Endothelial cell of umbilical vein (primary cell): ENCODE results near the gene TJP1. TPM values are rescaled to one million over a fixed set of nuclear protein-coding genes. Genes with fewer than 3 reads are reported as not detected.

Experiments used
- Bru-seq: library from RNA; stranded (reverse); fragments of 400-500 nt; gene quantifications from one replicate; lab custom pipeline; 2021; lab: Mats Ljungman, UMichigan
- BruChase-seq, 2 experiments: library from RNA; stranded (reverse); fragments of 400-500 nt; gene quantifications; one replicate each; lab custom pipeline; 2021; lab: Mats Ljungman, UMichigan
- BruUV-seq: library from RNA; stranded (reverse); fragments of 400-500 nt; replicated peaks from 2 replicates; lab custom pipeline; 2021; lab: Mats Ljungman, UMichigan
- CTCF ChIA-PET: fragments of 300-600, 350-600 bp; sonication (Branson Sonifier 250); formaldehyde crosslinking; loops from one replicate; lab custom pipeline; 2021; ENCODE audit warnings: antibody characterized with exemption, inconsistent platforms; lab: Charles Lee
- POLR2A ChIA-PET: fragments of 300-600, 350-600 bp; sonication (Branson Sonifier 250); formaldehyde crosslinking; loops from one replicate; lab custom pipeline; 2021; ENCODE audit warnings: antibody characterized with exemption, inconsistent platforms; lab: Charles Lee
- DNase-seq: peaks from one replicate; pipeline ENCODE4 v3.0.0-alpha.2; 2011; ENCODE audit warnings: low read depth, low spot score
- FAIRE-seq: peaks from 2 replicates; lab custom pipeline; 2011; peaks lifted over from hg19 to GRCh38; lab: Jason Lieb, UNC
- H2AFZ ChIP-seq: 2 replicates; pipeline ENCODE4 v1.6.0; 2012; ENCODE audit warnings: low read depth, low read length, control low read depth, inconsistent platforms
- H3K27ac ChIP-seq: 2 replicates; pipeline ENCODE4 v1.5.1; 2011; ENCODE audit warnings: low read depth, mild to moderate bottlenecking, control low read depth, low read length, moderate library complexity; ENCODE audit not compliant: insufficient read depth
- H3K27me3 ChIP-seq, 2 experiments: 2 replicates each; pipeline versions ENCODE4 v1.6.0 to v1.6.1; 2011; ENCODE audit warnings: low read length in 2 of 2, mixed read lengths in 1 of 2; ENCODE audit not compliant: control insufficient read depth in 2 of 2, insufficient read depth in 2 of 2
- H3K36me3 ChIP-seq, 2 experiments: 2 replicates in 1 of 2; 3 replicates in 1 of 2; pipeline ENCODE4 v1.5.1; 2011; ENCODE audit warnings: low read length in 2 of 2, mild to moderate bottlenecking in 1 of 2, moderate library complexity in 1 of 2; ENCODE audit not compliant: control insufficient read depth in 2 of 2, insufficient read depth in 2 of 2; ENCODE audit errors: extremely low read depth in 1 of 2
- H3K4me1 ChIP-seq: 3 replicates; pipeline ENCODE4 v1.5.1; 2011; ENCODE audit warnings: mild to moderate bottlenecking, low read length; ENCODE audit not compliant: control insufficient read depth, insufficient read depth; ENCODE audit errors: extremely low read depth
- H3K4me2 ChIP-seq: 2 replicates; pipeline ENCODE4 v1.6.1; 2011; ENCODE audit warnings: low read length, control low read depth, mixed read lengths; ENCODE audit not compliant: insufficient read depth
- H3K4me3 ChIP-seq, 3 experiments: fragments of 200-600 bp in 1 of 3; sonication (generic), shearing (Covaris generic) in 1 of 3; replicated peaks in 1 of 3; 2 replicates each; pipeline ENCODE4 v1.5.1; 2011 to 2016; ENCODE audit warnings: control low read depth in 3 of 3, low read length in 3 of 3, mild to moderate bottlenecking in 2 of 3, inconsistent platforms in 1 of 3, low read depth in 1 of 3, moderate library complexity in 1 of 3; ENCODE audit not compliant: insufficient read depth in 1 of 3
- H3K79me2 ChIP-seq: 2 replicates; pipeline ENCODE4 v1.6.0; 2012; ENCODE audit warnings: low read length, inconsistent platforms; ENCODE audit not compliant: control insufficient read depth, insufficient read depth
- H3K9ac ChIP-seq: replicated peaks from 2 replicates; pipeline ENCODE3; 2011; ENCODE audit warnings: low read length, control low read depth; ENCODE audit not compliant: insufficient read depth; ENCODE audit errors: extremely low read depth
- H3K9me1 ChIP-seq: replicated peaks from 3 replicates; pipeline ENCODE4 v1.6.0; 2011; ENCODE audit warnings: mild to moderate bottlenecking, low read length; ENCODE audit not compliant: control insufficient read depth, insufficient read depth; ENCODE audit errors: extremely low read depth
- H3K9me3 ChIP-seq: replicated peaks from 2 replicates; pipeline ENCODE4 v1.5.1; 2012; ENCODE audit warnings: low read length, inconsistent platforms; ENCODE audit not compliant: control insufficient read depth, insufficient read depth
- H4K20me1 ChIP-seq: replicated peaks from 2 replicates; pipeline ENCODE3; 2011; ENCODE audit warnings: mild to moderate bottlenecking, low read length; ENCODE audit not compliant: control insufficient read depth, insufficient read depth; ENCODE audit errors: extremely low read depth
- EZH2 ChIP-seq: IDR thresholded peaks from 2 replicates; pipeline ENCODE4 v1.6.1; 2012; ENCODE audit warnings: borderline replicate concordance, low read depth, mild to moderate bottlenecking, moderate library complexity, low read length, inconsistent platforms; ENCODE audit not compliant: severe bottlenecking
- FOS ChIP-seq: IDR thresholded peaks from 2 replicates; pipeline ENCODE4 v1.6.1; 2011; ENCODE audit warnings: mild to moderate bottlenecking, low read length, moderate library complexity, borderline replicate concordance; ENCODE audit not compliant: insufficient read depth
- GATA2 ChIP-seq: IDR thresholded peaks from 2 replicates; pipeline ENCODE4 v1.7.0; 2011; ENCODE audit warnings: low read depth, mild to moderate bottlenecking, moderate library complexity, mixed read lengths, low read length; ENCODE audit not compliant: insufficient read length, insufficient read depth
- JUN ChIP-seq: IDR thresholded peaks from 2 replicates; pipeline ENCODE4 v1.6.1; 2011; ENCODE audit warnings: borderline replicate concordance, low read depth; ENCODE audit not compliant: insufficient read length, insufficient read depth
- MAX ChIP-seq: IDR thresholded peaks from 2 replicates; pipeline ENCODE4 v1.6.1; 2011; ENCODE audit not compliant: insufficient read depth, insufficient read length
- MYC ChIP-seq: IDR thresholded peaks from one replicate; pipeline ENCODE4 v1.6.1; 2011; ENCODE audit warnings: mild to moderate bottlenecking, low read depth, low read length
- POLR2A ChIP-seq: IDR thresholded peaks from 2 replicates; pipeline ENCODE4 v1.6.1; 2012; ENCODE audit warnings: low read depth, mild to moderate bottlenecking, control low read depth, low read length
- POLR2AphosphoS5 ChIP-seq: IDR thresholded peaks from 2 replicates; pipeline ENCODE4 v1.6.1; 2012; ENCODE audit warnings: low read depth, mild to moderate bottlenecking, control low read depth, low read length, moderate library complexity; ENCODE audit not compliant: insufficient read depth
- dilution Hi-C: fragments of 300-500 bp; cut with MboI; formaldehyde crosslinking; loops from one replicate; pipeline ENCODE4 v1.15.0; 2019; ENCODE audit warnings: low sequenced_read_pairs; ENCODE audit not compliant: extremely low pct_ligation_motif_present
- intact Hi-C: fragments of 100-400 bp; cut with micrococcal nuclease; formaldehyde crosslinking; loops from one replicate; pipeline ENCODE4 v1.10.0; 2022
- long read RNA-seq: library from polyadenylated mRNA; stranded (forward); transcript quantifications from one replicate; pipeline ENCODE4 v2.0.0, GENCODE V29; 2021
- polyA minus RNA-seq, 3 experiments: library from RNA; depleted of rRNA, polyadenylated mRNA; stranded (reverse); fragments of >200 nt; gene quantifications; 1 replicate in 1 of 3; 2 replicates in 2 of 3; pipeline ENCODE4 v1.2.3, GENCODE V29; 2011
- polyA plus RNA-seq, 4 experiments: library from polyadenylated mRNA; depleted of rRNA in 3 of 4; stranded (reverse) in 3 of 4; unstranded in 1 of 4; fragments of >200 nt; gene quantifications; 2 replicates each; pipeline versions ENCODE4 v1.2.1 to v1.2.3, GENCODE V29; 2011 to 2012; ENCODE audit warnings: missing spikeins in 1 of 4
- total RNA-seq: library from RNA; stranded (reverse); gene quantifications from 2 replicates; pipeline ENCODE4 v1.2.3, GENCODE V29; 2021
- TF ChIP-seq, protein P1 (sequence below), 2 donors: IDR thresholded peaks; 1 replicate in 1 of 2; 2 replicates in 1 of 2; pipeline ENCODE4 v1.5.1; 2011; ENCODE audit warnings: low read length in 2 of 2, mild to moderate bottlenecking in 2 of 2, moderate library complexity in 2 of 2, control low read depth in 1 of 2, inconsistent platforms in 1 of 2, low read depth in 1 of 2; ENCODE audit not compliant: insufficient read depth in 1 of 2; ENCODE audit errors: extremely low read depth in 1 of 2

Gene TJP1
- 128 and 133 TPM in 2 replicates for total RNA-seq
- polyA plus RNA-seq = 43.8 and 45.6 TPM in 2 replicates
- polyA plus RNA-seq (2011; cell fraction: cytosol; rRNA removed) = 46.5 and 50.7 TPM in 2 replicates
- 107 and 123 TPM in 2 replicates for polyA plus RNA-seq (2011; cell fraction: nucleus; rRNA removed)
- polyA plus RNA-seq (2012) = 47.6 and 61.8 TPM in 2 replicates
- 118 and 121 TPM in 2 replicates for polyA minus RNA-seq
- 22.8 TPM for polyA minus RNA-seq (2011; cell fraction: cytosol; rRNA and poly(A)+ RNA removed)
- polyA minus RNA-seq (2011; cell fraction: nucleus; rRNA and poly(A)+ RNA removed) = 164 and 213 TPM in 2 replicates
- Bru-seq, nascent RNA = percentile 96 among the genes with signal in this experiment
- BruChase-seq, experiment 1, labeled RNA remaining after a 6-hour chase = percentile 92 among the genes with signal in this experiment
- BruChase-seq, experiment 2, labeled RNA remaining after a 2-hour chase = percentile 94 among the genes with signal in this experiment
- long read RNA-seq, full-length matches to known transcripts = 8 of 35 reads
- long read RNA-seq, partial matches to known transcripts = 4 of 35 reads
- long read RNA-seq, other reads (novel, unspliced or antisense) = 23 of 35 reads

DNA sequence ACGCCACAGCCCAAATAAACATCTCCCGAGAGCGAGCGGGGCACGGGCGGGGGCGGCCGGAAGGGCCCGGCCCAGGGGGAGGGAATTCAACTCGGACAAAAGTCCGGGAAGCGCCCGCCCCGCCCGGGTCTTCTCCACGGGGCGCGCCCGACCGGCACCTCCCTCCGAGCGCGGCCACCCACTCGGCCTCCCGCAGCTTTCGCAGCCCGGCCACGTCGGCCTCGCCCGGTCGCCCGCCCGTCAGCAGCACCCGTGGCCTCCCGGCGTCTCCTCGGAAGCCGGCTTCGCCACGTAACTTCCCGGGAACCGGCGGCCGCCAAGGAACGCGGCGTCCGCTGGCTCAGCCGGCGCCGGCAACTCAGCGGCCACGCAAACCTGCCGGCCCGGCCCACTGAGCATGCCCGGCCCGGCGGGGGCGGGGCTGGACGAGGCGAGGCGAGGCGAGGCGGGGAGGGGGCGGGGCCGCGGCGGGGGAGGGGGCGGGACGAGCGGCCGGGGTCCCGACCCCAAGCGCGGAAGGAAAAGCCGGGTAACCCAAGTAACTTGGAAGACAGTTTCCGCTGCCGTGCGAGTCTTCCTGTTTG is at the start of gene TJP1:
TSS of gene TJP1 (minus strand) at position 369 of the 584 bp plus-strand sequence. CDS start 440 bp downstream, outside the sequence.
- DNase-seq = peak; percentile 72
- intact Hi-C loops (loop anchor here (1.0 to 5.0 kb wide), 7 partner anchors 22 to 125 kb away; no protein-coding TSS in a partner anchor), dilution Hi-C loops (loop anchor here (10.0 kb wide), 1 partner anchor 147 kb away; no protein-coding TSS in a partner anchor)
- Histone ChIP-seq H3K4me1 (peaks cover 45% of the 10 kb centered on the region), H3K4me2 (peak within 1 kb of the TSS; percentile 100), H3K9me3 (no peaks in the 10 kb centered on the region), H3K27ac (peak within 1 kb of the TSS; percentile 94), H3K9ac (peak within 1 kb of the TSS; percentile 97), H3K36me3 (no peaks in the 10 kb centered on the region), H3K9me1 (no peaks in the 10 kb centered on the region), H3K27me3 (peaks cover 0 to 3% of the 10 kb centered on the region in 2 experiments), H3K4me3 (peak within 1 kb of the TSS; percentile 98 to 100 (median 99)), H4K20me1 (peaks cover 6% of the 10 kb centered on the region), H2AFZ (peak within 1 kb of the TSS; percentile 56), H3K79me2 (peaks cover 44% of the 10 kb centered on the region)
- CTCF ChIA-PET = interaction anchor here (1.8 to 4.4 kb wide), 3 partner anchors 22 to 103 kb away, joined by 6 to 52 read pairs (median 40); no protein-coding TSS in a partner anchor
- BruUV-seq = no TSS peak
- no peak for TF ChIP-seq FOS
- no peak for TF ChIP-seq EZH2
- TF ChIP-seq POLR2A = peak; percentile 94
- TF ChIP-seq POLR2AphosphoS5 = peak; percentile 86
- TF ChIP-seq, protein P1, sequence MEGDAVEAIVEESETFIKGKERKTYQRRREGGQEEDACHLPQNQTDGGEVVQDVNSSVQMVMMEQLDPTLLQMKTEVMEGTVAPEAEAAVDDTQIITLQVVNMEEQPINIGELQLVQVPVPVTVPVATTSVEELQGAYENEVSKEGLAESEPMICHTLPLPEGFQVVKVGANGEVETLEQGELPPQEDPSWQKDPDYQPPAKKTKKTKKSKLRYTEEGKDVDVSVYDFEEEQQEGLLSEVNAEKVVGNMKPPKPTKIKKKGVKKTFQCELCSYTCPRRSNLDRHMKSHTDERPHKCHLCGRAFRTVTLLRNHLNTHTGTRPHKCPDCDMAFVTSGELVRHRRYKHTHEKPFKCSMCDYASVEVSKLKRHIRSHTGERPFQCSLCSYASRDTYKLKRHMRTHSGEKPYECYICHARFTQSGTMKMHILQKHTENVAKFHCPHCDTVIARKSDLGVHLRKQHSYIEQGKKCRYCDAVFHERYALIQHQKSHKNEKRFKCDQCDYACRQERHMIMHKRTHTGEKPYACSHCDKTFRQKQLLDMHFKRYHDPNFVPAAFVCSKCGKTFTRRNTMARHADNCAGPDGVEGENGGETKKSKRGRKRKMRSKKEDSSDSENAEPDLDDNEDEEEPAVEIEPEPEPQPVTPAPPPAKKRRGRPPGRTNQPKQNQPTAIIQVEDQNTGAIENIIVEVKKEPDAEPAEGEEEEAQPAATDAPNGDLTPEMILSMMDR (IDR thresholded peaks at IDR 0.05; ENCODE audit: extremely low read depth in 1 of 2, insufficient read depth in 1 of 2, low read depth in 1 of 2, low read length in 2 of 2) = no peak
- no peak for TF ChIP-seq MYC
- TF ChIP-seq MAX = no peak
- no peak for TF ChIP-seq GATA2
- no peak for TF ChIP-seq JUN
- no peak for FAIRE-seq
- POLR2A ChIA-PET = interaction anchor here (0.8 to 2.0 kb wide), 4 partner anchors 13 to 104 kb away, joined by 3 to 7 read pairs (median 4); no protein-coding TSS in a partner anchor
